Kidney epithelial cell (primary cell): ENCODE results near the gene ARHGEF7. TPM values are rescaled to one million over a fixed set of nuclear protein-coding genes. Genes with fewer than 3 reads are reported as not detected.

Experiments
- DNase-seq: peaks from one replicate; pipeline ENCODE4 v3.0.0-alpha.2; 2010; ENCODE audit warnings: low read depth
- H3K27me3 ChIP-seq: 2 replicates; pipeline ENCODE4 v1.6.0; 2011; ENCODE audit warnings: low read length; ENCODE audit not compliant: control insufficient read depth, insufficient read depth
- H3K36me3 ChIP-seq: 2 replicates; pipeline ENCODE4 v1.5.1; 2011; ENCODE audit warnings: low read length; ENCODE audit not compliant: control insufficient read depth, insufficient read depth
- H3K4me3 ChIP-seq: 2 replicates; pipeline ENCODE4 v1.5.1; 2011; ENCODE audit warnings: low read depth, mild to moderate bottlenecking, control low read depth, low read length
- total RNA-seq: library from RNA; depleted of rRNA; stranded (reverse); fragments of >200 nt; gene quantifications from 2 replicates; pipeline ENCODE4 v1.2.3, GENCODE V29; 2015
- TF ChIP-seq, protein P1 (sequence below): IDR thresholded peaks from 2 replicates; pipeline ENCODE4 v1.5.1; 2011; ENCODE audit warnings: mild to moderate bottlenecking, moderate library complexity, low read length, control low read depth, inconsistent platforms; ENCODE audit not compliant: insufficient read depth, poor library complexity, severe bottlenecking

The ARHGEF7 gene
- total RNA-seq, 1 donor from 2014 or later, result 32.4 TPM

DNA sequence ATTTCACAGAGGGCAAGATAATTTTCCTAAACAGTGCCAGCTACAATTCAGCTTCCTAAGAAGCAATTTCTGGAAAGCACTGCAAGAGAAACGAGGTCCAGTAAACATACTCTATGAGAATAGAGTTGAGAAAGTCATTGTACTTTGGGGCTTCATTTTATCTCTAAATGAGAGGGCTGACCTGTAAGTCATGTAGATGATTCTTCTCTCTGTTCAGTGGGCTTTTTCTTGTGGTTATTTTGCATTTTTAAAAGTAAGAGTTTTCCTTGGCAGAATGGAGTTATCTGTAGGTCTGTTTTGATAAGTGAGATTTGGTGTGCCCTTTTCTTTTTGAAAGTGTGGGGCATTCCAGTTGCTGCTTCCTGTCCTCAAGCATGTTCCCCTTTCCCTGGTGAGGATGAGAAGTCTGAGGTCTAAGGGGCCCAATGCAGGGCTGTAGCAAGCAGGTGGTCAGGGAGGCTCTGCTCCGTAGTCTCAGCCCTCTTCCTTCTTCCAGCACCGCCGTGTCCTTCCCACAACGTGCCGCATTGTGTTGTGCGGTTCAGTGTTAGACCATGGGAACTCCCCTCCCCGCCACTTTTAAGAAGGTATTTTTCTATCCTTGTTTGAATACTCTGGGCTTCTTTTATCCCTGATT lies 86.3 kb downstream of the ARHGEF7 start:
- TF ChIP-seq, protein P1, sequence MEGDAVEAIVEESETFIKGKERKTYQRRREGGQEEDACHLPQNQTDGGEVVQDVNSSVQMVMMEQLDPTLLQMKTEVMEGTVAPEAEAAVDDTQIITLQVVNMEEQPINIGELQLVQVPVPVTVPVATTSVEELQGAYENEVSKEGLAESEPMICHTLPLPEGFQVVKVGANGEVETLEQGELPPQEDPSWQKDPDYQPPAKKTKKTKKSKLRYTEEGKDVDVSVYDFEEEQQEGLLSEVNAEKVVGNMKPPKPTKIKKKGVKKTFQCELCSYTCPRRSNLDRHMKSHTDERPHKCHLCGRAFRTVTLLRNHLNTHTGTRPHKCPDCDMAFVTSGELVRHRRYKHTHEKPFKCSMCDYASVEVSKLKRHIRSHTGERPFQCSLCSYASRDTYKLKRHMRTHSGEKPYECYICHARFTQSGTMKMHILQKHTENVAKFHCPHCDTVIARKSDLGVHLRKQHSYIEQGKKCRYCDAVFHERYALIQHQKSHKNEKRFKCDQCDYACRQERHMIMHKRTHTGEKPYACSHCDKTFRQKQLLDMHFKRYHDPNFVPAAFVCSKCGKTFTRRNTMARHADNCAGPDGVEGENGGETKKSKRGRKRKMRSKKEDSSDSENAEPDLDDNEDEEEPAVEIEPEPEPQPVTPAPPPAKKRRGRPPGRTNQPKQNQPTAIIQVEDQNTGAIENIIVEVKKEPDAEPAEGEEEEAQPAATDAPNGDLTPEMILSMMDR, result no peak
- Histone ChIP-seq H3K4me3 (no peak overlapping the region), H3K27me3 (no peaks in the 10 kb centered on the region), H3K36me3 (no peaks in the 10 kb centered on the region)
- no peak for DNase-seq

DNA sequence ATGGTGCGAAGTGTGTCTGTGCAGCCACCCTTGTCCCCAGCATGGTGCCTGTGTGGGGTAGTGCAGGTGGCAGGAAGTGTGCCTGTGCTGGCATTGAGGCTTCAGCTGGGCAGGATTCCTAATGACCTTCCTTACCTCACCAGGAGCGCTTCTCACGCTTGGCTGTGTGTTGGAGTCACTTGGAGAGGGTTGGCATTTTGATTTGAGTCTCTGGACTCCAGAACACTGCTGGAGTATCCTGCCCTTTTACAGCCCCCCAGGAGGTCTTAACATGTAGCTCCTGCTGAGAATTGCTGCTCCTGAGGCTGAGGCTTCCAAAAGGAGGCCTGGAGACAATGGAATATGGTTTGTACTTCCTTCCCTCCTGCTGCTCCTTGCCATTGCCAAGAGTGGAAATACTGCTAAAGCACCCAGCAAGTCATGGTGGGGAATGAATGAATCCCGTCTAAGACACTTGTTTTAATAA lies 87.1 kb downstream of the ARHGEF7 start:
- DNase-seq, result no peak
- H3K27me3 ChIP-seq, result no peaks in the 10 kb centered on the region
- no peak overlapping the region for H3K4me3 ChIP-seq
- no peaks in the 10 kb centered on the region for H3K36me3 ChIP-seq
- TF ChIP-seq, protein P1, result no peak

DNA sequence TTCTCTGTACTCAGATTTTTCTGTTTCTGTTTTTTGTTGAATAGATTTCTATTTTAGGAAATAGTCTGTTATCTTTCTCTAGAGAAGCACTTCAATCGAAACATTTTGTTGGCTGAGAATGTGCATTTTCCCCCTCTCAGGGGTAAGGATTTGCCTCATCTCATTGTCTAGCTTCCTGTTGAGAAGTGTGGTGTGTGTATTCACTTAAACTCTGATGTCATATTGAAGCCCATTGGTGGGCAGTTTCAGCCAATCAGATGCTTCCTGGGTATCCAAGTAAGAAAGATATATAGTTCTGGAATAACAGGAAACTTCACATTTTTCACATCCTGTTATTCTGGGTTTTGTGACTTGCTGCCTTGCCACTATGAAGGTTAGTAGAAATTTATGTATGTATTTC lies 87.6 kb downstream of the ARHGEF7 start:
- DNase-seq, result no peak

DNA sequence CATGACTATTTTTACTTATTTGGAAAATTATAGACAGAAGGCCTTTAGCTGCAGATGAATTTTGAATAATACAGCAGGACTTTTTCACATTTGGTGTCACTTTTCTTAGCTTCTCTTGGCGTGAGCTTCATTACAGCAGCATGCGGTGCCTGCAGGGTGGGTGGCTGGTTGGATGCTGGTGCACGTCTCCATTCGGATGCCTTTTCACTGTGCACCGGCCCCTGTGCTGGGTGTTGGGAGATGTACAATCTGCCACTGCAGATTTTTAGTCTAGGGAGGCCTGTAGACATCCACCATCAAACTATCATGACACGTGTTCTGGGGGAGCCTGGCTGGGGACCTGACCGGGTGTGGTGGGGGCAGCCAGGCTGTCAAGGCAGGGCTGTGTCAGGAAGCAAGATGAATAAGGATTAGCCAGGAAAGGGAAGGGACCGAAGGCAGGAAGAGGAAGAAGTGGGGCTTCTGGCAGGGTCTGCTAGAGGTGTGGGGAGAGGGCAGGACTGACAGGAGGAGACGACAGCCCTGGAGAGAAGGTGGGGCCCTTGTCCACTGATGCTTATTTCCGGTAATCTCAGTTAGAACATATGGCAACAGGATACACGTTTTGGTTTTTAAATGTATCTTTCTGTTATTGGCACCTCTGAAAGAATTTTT lies 88.8 kb downstream of the ARHGEF7 start:
- no peak for DNase-seq
- Histone ChIP-seq H3K4me3 (no peak overlapping the region), H3K36me3 (no peaks in the 10 kb centered on the region), H3K27me3 (no peaks in the 10 kb centered on the region)
- TF ChIP-seq, protein P1, result no peak

More for the DNA sequence above, 87.6 kb downstream of the ARHGEF7 start:
- Histone ChIP-seq H3K27me3 (no peaks in the 10 kb centered on the region), H3K36me3 (no peaks in the 10 kb centered on the region), H3K4me3 (no peak overlapping the region)
- TF ChIP-seq, protein P1, result no peak

DNA sequence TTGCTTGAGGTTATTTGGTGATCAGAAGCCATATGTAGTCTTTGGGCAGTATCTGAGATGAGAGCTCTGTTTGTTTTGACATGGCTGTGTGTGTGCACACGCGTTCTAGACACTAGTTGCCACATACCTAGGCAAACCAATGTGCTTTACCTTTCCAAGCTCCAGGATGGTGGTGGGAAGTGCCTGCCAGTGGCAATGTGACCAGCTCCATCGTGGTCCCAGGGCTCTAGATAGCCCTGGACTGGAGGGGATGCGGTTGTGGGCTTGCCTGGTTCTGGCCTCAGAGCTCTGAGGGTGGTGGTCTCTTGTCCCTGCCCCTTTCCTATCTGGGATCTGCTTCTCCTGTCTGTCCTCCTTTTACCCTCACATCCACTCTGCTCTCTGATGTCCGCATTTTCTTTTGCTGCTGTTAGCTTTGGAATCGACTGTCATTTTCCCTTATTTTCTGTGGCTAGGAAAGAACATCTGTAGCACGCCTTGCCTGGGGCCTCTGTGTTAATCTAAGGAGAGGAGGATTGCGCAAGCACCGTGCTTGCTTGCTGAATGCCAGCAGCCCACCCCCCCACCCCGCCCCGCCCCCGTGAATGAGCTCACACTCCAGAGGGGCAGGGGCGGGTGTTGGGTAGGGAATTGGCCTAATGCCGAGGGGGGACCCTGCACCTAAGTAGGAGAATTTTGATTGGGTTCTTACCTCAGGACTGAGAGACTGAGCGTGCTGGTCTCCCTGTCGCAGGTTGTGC lies 89.5 kb downstream of the ARHGEF7 start:
- Histone ChIP-seq H3K27me3 (no peaks in the 10 kb centered on the region), H3K36me3 (no peaks in the 10 kb centered on the region), H3K4me3 (no peak overlapping the region)
- no peak for DNase-seq
- TF ChIP-seq, protein P1, result no peak
